Measurements from ENCODE around the gene GASK1A.

- no peak for TF ChIP-seq EZH2 (IDR thresholded peaks at IDR 0.05; ENCODE audit: borderline replicate concordance, low read depth, low read length, severe bottlenecking)
- TF ChIP-seq, protein P1, sequence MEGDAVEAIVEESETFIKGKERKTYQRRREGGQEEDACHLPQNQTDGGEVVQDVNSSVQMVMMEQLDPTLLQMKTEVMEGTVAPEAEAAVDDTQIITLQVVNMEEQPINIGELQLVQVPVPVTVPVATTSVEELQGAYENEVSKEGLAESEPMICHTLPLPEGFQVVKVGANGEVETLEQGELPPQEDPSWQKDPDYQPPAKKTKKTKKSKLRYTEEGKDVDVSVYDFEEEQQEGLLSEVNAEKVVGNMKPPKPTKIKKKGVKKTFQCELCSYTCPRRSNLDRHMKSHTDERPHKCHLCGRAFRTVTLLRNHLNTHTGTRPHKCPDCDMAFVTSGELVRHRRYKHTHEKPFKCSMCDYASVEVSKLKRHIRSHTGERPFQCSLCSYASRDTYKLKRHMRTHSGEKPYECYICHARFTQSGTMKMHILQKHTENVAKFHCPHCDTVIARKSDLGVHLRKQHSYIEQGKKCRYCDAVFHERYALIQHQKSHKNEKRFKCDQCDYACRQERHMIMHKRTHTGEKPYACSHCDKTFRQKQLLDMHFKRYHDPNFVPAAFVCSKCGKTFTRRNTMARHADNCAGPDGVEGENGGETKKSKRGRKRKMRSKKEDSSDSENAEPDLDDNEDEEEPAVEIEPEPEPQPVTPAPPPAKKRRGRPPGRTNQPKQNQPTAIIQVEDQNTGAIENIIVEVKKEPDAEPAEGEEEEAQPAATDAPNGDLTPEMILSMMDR (IDR thresholded peaks at IDR 0.05; ENCODE audit: borderline replicate concordance, extremely low read depth, low read length, poor library complexity, severe bottlenecking) = no peak
Measured at GRCh38 chr3:42991341-42992315, 12.5 kb downstream of the GASK1A start.
